Breast epithelium (tissue), 3 donors: Measurements from ENCODE around the gene TMEM59.

Source experiments
- POLR2A ChIP-seq: fragments of 450-650 bp; IDR thresholded peaks from one replicate; pipeline ENCODE4 v1.6.1; 2016; ENCODE audit warnings: antibody characterized with exemption, mild to moderate bottlenecking, moderate library complexity
- TF ChIP-seq, protein P1 (sequence below), 3 donors: fragments of 450-650 bp; IDR thresholded peaks; one replicate each; pipeline ENCODE4 v1.5.1; 2016 to 2017; ENCODE audit warnings: antibody characterized with exemption in 3 of 3, mild to moderate bottlenecking in 3 of 3, moderate library complexity in 3 of 3

DNA sequence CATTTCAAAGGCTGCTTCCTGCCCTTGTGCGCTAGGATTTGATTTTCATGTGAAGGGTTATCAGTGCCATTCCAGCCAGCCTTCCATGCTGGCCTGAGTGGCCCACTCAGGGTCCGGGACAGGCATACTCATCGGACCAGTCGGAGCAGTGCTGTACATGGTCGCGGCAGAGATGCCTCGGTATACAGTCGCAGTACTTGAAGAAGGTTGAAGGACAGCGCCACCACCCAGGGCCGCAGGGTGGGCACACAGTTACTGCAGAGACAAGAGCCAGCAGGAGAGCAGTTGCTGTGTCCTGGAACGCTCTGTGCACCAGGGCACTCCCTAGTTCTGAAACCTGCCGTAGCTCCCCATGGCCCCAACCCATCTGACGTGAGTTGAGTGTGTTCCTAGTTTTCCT is 44.1 kb downstream of the TMEM59 start:
- TF ChIP-seq, protein P1, sequence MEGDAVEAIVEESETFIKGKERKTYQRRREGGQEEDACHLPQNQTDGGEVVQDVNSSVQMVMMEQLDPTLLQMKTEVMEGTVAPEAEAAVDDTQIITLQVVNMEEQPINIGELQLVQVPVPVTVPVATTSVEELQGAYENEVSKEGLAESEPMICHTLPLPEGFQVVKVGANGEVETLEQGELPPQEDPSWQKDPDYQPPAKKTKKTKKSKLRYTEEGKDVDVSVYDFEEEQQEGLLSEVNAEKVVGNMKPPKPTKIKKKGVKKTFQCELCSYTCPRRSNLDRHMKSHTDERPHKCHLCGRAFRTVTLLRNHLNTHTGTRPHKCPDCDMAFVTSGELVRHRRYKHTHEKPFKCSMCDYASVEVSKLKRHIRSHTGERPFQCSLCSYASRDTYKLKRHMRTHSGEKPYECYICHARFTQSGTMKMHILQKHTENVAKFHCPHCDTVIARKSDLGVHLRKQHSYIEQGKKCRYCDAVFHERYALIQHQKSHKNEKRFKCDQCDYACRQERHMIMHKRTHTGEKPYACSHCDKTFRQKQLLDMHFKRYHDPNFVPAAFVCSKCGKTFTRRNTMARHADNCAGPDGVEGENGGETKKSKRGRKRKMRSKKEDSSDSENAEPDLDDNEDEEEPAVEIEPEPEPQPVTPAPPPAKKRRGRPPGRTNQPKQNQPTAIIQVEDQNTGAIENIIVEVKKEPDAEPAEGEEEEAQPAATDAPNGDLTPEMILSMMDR (IDR thresholded peaks at IDR 0.05): no peak
- TF ChIP-seq POLR2A: no peak
